ENCODE data around the gene AIG1. TPM values are rescaled to one million over a fixed set of nuclear protein-coding genes. Genes with fewer than 3 reads are reported as not detected.

AIG1 gene
- total RNA-seq, 1 donor = 9.8 TPM

- H3K9me3 ChIP-seq (ENCODE audit: low read depth, low read length) = no peaks in the 10 kb centered on the region
- H3K4me3 ChIP-seq (ENCODE audit: low read length) = no peak overlapping the region
- no peaks in the 10 kb centered on the region for H3K27me3 ChIP-seq (ENCODE audit: insufficient read depth, low read length)
- H3K4me1 ChIP-seq (ENCODE audit: insufficient read depth, low read length) = no peaks in the 10 kb centered on the region
Measured at GRCh38 chr6:143368426-143368825, 307.7 kb downstream of the AIG1 start.

- no peaks in the 10 kb centered on the region for H3K27me3 ChIP-seq (ENCODE audit: insufficient read depth, low read length)
- H3K9me3 ChIP-seq (ENCODE audit: low read depth, low read length) = no peaks in the 10 kb centered on the region
- H3K4me3 ChIP-seq (ENCODE audit: low read length) = no peak overlapping the region
- H3K4me1 ChIP-seq (ENCODE audit: insufficient read depth, low read length) = no peaks in the 10 kb centered on the region
Measured at GRCh38 chr6:143369971-143370370, 309.3 kb downstream of the AIG1 start.

- Histone ChIP-seq H3K9me3 (ENCODE audit: low read depth, low read length) (no peaks in the 10 kb centered on the region), H3K4me1 (ENCODE audit: insufficient read depth, low read length) (no peaks in the 10 kb centered on the region), H3K4me3 (ENCODE audit: low read length) (no peak overlapping the region), H3K27me3 (ENCODE audit: insufficient read depth, low read length) (no peaks in the 10 kb centered on the region)
Measured at GRCh38 chr6:143370812-143371370, 310.2 kb downstream of the AIG1 start.

GRCh38 chr6:143372199-143372882 is 311.7 kb downstream of the AIG1 start:
- Histone ChIP-seq H3K9me3 (ENCODE audit: low read depth, low read length) (no peaks in the 10 kb centered on the region), H3K4me3 (ENCODE audit: low read length) (no peak overlapping the region), H3K27me3 (ENCODE audit: insufficient read depth, low read length) (no peaks in the 10 kb centered on the region), H3K4me1 (ENCODE audit: insufficient read depth, low read length) (no peaks in the 10 kb centered on the region)

- Histone ChIP-seq H3K4me1 (ENCODE audit: insufficient read depth, low read length) (no peaks in the 10 kb centered on the region), H3K4me3 (ENCODE audit: low read length) (no peak overlapping the region), H3K9me3 (ENCODE audit: low read depth, low read length) (peaks cover 8% of the 10 kb centered on the region), H3K27me3 (ENCODE audit: insufficient read depth, low read length) (no peaks in the 10 kb centered on the region)
Measured at GRCh38 chr6:143374014-143374413, 313.3 kb downstream of the AIG1 start.

- Histone ChIP-seq H3K27me3 (ENCODE audit: insufficient read depth, low read length) (peaks cover 3% of the 10 kb centered on the region), H3K9me3 (ENCODE audit: low read depth, low read length) (peaks cover 8% of the 10 kb centered on the region), H3K4me1 (ENCODE audit: insufficient read depth, low read length) (no peaks in the 10 kb centered on the region), H3K4me3 (ENCODE audit: low read length) (no peak overlapping the region)
Measured at GRCh38 chr6:143375022-143375585, 314.4 kb downstream of the AIG1 start.

- Histone ChIP-seq H3K4me1 (ENCODE audit: insufficient read depth, low read length) (no peaks in the 10 kb centered on the region), H3K9me3 (ENCODE audit: low read depth, low read length) (peaks cover 8% of the 10 kb centered on the region), H3K27me3 (ENCODE audit: insufficient read depth, low read length) (peaks cover 3% of the 10 kb centered on the region), H3K4me3 (ENCODE audit: low read length) (no peak overlapping the region)
Measured at GRCh38 chr6:143376375-143376774, 315.7 kb downstream of the AIG1 start.

GRCh38 chr6:143376861-143377260 is 316.2 kb downstream of the AIG1 start:
- Histone ChIP-seq H3K9me3 (ENCODE audit: low read depth, low read length) (peaks cover 8% of the 10 kb centered on the region), H3K4me1 (ENCODE audit: insufficient read depth, low read length) (no peaks in the 10 kb centered on the region), H3K4me3 (ENCODE audit: low read length) (no peak overlapping the region), H3K27me3 (ENCODE audit: insufficient read depth, low read length) (peaks cover 3% of the 10 kb centered on the region)

- H3K4me1 ChIP-seq (ENCODE audit: insufficient read depth, low read length) = no peaks in the 10 kb centered on the region
- no peak overlapping the region for H3K4me3 ChIP-seq (ENCODE audit: low read length)
- H3K9me3 ChIP-seq (ENCODE audit: low read depth, low read length) = no peaks in the 10 kb centered on the region
- no peaks in the 10 kb centered on the region for H3K27me3 ChIP-seq (ENCODE audit: insufficient read depth, low read length)
Measured at GRCh38 chr6:143385636-143386035, 324.9 kb downstream of the AIG1 start.

GRCh38 chr6:143390278-143390677 is 329.6 kb downstream of the AIG1 start:
- Histone ChIP-seq H3K9me3 (ENCODE audit: low read depth, low read length) (no peaks in the 10 kb centered on the region), H3K4me3 (ENCODE audit: low read length) (no peak overlapping the region), H3K27me3 (ENCODE audit: insufficient read depth, low read length) (no peaks in the 10 kb centered on the region), H3K4me1 (ENCODE audit: insufficient read depth, low read length) (no peaks in the 10 kb centered on the region)

Other genes with a start within 250 kb of the AIG1 start
- 32.0 TPM for gene HIVEP2, start 115.7 kb upstream of the AIG1 start, total RNA-seq

Measured in mononuclear cell (primary cell).